ENCODE measurements around the gene HECW1. TPM values are rescaled to one million over a fixed set of nuclear protein-coding genes. Genes with fewer than 3 reads are reported as not detected.

The HECW1 gene
- total and polyA plus RNA-seq, 10 of the 15 experiments (the other 5 are each of a cell fraction or from before 2014, with no cell fraction given): under 0.01 to 0.31 (median 0.04) TPM; not detected in 3

- Histone ChIP-seq H3K79me2 (ENCODE audit: control insufficient read depth, insufficient read depth, low read length) (no peaks in the 10 kb centered on the region), H3K4me2 (ENCODE audit: control insufficient read depth, insufficient read depth) (no peak overlapping the region), H3K27ac (ENCODE audit: control insufficient read depth, insufficient read depth) (no peak overlapping the region), H3K9me3 (replicated peaks; ENCODE audit: control insufficient read depth, insufficient read depth, low read length) (no peaks in the 10 kb centered on the region), H3K4me3 (no peak overlapping the region), H3K4me1 (ENCODE audit: control insufficient read depth, insufficient read depth, low read length) (no peaks in the 10 kb centered on the region), H2AFZ (ENCODE audit: control insufficient read depth, low read depth, low read length) (no peak overlapping the region), H3K36me3 (ENCODE audit: control insufficient read depth in 2 of 2, insufficient read depth in 2 of 2, low read length in 1 of 2) (no peaks in the 10 kb centered on the region), H3K9ac (ENCODE audit: control insufficient read depth, insufficient read depth, low read length) (no peak overlapping the region), H3K27me3 (replicated peaks in 1 of 2; ENCODE audit: control insufficient read depth in 2 of 2, insufficient read depth in 2 of 2, low read length in 1 of 2) (peaks cover 0 to 4% of the 10 kb centered on the region in 2 experiments; a peak in 1 of 4 replicates), H4K20me1 (ENCODE audit: control insufficient read depth, insufficient read depth) (no peaks in the 10 kb centered on the region)
- RAD21 ChIA-PET (ENCODE audit: unreplicated experiment): interaction anchor here (0.8 to 1.2 kb wide), 3 partner anchors 11 to 82 kb away, joined by 3 read pairs; partner anchors contain the start of gene STK17A
- CTCF ChIA-PET: interaction anchor here (0.6 kb wide), 1 partner anchor 163 kb away, joined by 3 read pairs; no protein-coding TSS in a partner anchor
- BruUV-seq (replicated peaks): no TSS peak
- 83% methylated on average over 15 of the region's 15 CpGs for WGBS (ENCODE audit: insufficient coverage, insufficient replicate concordance, low lambda C conversion rate, missing lambda C conversion rate)
- no peak for DNase-seq (ENCODE audit: low read depth, low spot score)
- SMC1A ChIA-PET (ENCODE audit: uncharacterized antibody, unreplicated experiment): interaction anchor here (0.6 to 1.2 kb wide), 2 partner anchors 17 to 38 kb away, joined by 3 read pairs; no protein-coding TSS in a partner anchor
- in situ Hi-C loops (cut with MboI) (no loop called here), intact Hi-C loops (cut with micrococcal nuclease; ENCODE audit: unreplicated experiment) (no loop called here)
- ATAC-seq: no peak
- no peak for FAIRE-seq
- POLR2A ChIA-PET: interaction anchor here (0.6 kb wide), 1 partner anchor 18 kb away, joined by 3 read pairs; no protein-coding TSS in a partner anchor
- TF ChIP-seq PRDM15 (CRISPR knock-in tag; IDR thresholded peaks at IDR 0.05) (no peak), ZBTB33 (IDR thresholded peaks at IDR 0.05) (no peak), HSF1 (IDR thresholded peaks at IDR 0.05; ENCODE audit: low read depth, low read length) (no peak), ZNF274 (IDR thresholded peaks at IDR 0.05; ENCODE audit: insufficient read depth, insufficient read length) (no peak), SMARCA5 (IDR thresholded peaks at IDR 0.05) (no peak), ZNF24 (IDR thresholded peaks at IDR 0.05) (no peak), JUND (IDR thresholded peaks at IDR 0.05; ENCODE audit: low read depth, low read length) (no peak), ZNF207 (IDR thresholded peaks at IDR 0.05; ENCODE audit: borderline replicate concordance) (no peak), SP1 (IDR thresholded peaks at IDR 0.05; ENCODE audit: low read depth, low read length) (no peak), DPF2 (IDR thresholded peaks at IDR 0.05) (no peak), RBBP5 (conservative IDR thresholded peaks at IDR 0.05) (no peak), IRF5 (IDR thresholded peaks at IDR 0.05; ENCODE audit: borderline replicate concordance) (no peak), SMAD1 (IDR thresholded peaks at IDR 0.05; ENCODE audit: low read depth, partially characterized antibody) (no peak), SKIL (IDR thresholded peaks at IDR 0.05; ENCODE audit: low read depth, poor library complexity, severe bottlenecking) (no peak)
These were observed 424.3 kb downstream of the HECW1 start for GRCh38 chr7:43536773-43537172.

Data from GM12878 (cell line).